Neural progenitor cell (in vitro differentiated cells): ENCODE measurements around the gene HSDL2.

ENCODE experiments used
- EZH2phosphoT487 ChIP-seq: fragments of 200-600 bp; sonication (generic); IDR thresholded peaks from 2 replicates; pipeline ENCODE4 v1.6.1; 2017; ENCODE audit warnings: antibody characterized with exemption
- TF ChIP-seq, protein P1 (sequence below): fragments of 200-600 bp; sonication (generic); IDR thresholded peaks from 2 replicates; pipeline ENCODE4 v1.5.1; 2017; ENCODE audit warnings: antibody characterized with exemption, mild to moderate bottlenecking

DNA sequence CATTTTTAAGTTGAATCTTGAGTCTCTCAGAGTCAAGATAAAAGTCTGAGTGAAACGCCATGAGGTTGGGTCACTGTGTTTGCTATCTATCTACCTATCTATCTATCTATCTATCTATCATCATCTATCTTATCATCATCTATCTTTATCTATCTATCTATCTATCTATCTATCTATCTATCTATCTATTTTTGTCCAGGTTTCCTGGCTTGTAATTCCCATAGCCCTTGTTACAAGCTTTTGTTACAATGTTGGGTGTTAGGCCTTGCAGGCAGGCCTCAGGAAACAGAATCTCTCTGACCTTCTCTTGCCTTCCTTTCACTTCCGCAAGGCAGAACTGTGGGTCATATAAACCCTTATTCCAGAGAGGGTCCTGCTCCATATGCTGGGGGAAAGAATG lies 94.1 kb downstream of the HSDL2 start:
- no peak for TF ChIP-seq EZH2phosphoT487
- TF ChIP-seq, protein P1, sequence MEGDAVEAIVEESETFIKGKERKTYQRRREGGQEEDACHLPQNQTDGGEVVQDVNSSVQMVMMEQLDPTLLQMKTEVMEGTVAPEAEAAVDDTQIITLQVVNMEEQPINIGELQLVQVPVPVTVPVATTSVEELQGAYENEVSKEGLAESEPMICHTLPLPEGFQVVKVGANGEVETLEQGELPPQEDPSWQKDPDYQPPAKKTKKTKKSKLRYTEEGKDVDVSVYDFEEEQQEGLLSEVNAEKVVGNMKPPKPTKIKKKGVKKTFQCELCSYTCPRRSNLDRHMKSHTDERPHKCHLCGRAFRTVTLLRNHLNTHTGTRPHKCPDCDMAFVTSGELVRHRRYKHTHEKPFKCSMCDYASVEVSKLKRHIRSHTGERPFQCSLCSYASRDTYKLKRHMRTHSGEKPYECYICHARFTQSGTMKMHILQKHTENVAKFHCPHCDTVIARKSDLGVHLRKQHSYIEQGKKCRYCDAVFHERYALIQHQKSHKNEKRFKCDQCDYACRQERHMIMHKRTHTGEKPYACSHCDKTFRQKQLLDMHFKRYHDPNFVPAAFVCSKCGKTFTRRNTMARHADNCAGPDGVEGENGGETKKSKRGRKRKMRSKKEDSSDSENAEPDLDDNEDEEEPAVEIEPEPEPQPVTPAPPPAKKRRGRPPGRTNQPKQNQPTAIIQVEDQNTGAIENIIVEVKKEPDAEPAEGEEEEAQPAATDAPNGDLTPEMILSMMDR, result no peak
